HepG2 (cell line): Measurements from ENCODE around the gene TRAF4. TPM values are rescaled to one million over a fixed set of nuclear protein-coding genes. Genes with fewer than 3 reads are reported as not detected.

ENCODE experiments used
- AHDC1 ChIP-seq: sonication (generic); formaldehyde crosslinking; IDR thresholded peaks from 2 replicates; pipeline ENCODE4 v1.5.1; 2020; ENCODE audit warnings: mild to moderate bottlenecking, missing genetic modification reagents, borderline replicate concordance
- ATF6 ChIP-seq: sonication (generic); formaldehyde crosslinking; conservative IDR thresholded peaks from 2 replicates; pipeline ENCODE4 v1.4.0; 2020; ENCODE audit warnings: missing genetic modification reagents
- GZF1 ChIP-seq: sonication (generic); formaldehyde crosslinking; IDR thresholded peaks from 2 replicates; pipeline ENCODE4 v1.5.1; 2020; ENCODE audit warnings: mild to moderate bottlenecking, missing genetic modification reagents
- KLF16 ChIP-seq, 2 experiments: sonication (generic) in 1 of 2; formaldehyde crosslinking in 1 of 2; IDR thresholded peaks; 2 replicates each; pipeline versions ENCODE4 v1.6.1 to v1.8.0; 2016 to 2023; ENCODE audit warnings: missing genetic modification reagents in 2 of 2, missing compliant biosample characterization in 1 of 2
- MATR3 ChIP-seq: sonication (generic); formaldehyde crosslinking; IDR thresholded peaks from 2 replicates; pipeline ENCODE4 v1.4.0; 2020; ENCODE audit warnings: missing genetic modification reagents
- MXD4 ChIP-seq: IDR thresholded peaks from 2 replicates; pipeline ENCODE4 v1.6.1; 2016; ENCODE audit warnings: mild to moderate bottlenecking, missing biosample characterization, missing genetic modification reagents
- MXI1 ChIP-seq: IDR thresholded peaks from 3 replicates; pipeline ENCODE4 v1.6.1; 2012; ENCODE audit warnings: low read depth, low read length, inconsistent platforms, borderline replicate concordance
- MYC ChIP-seq: sonication (generic); formaldehyde crosslinking; IDR thresholded peaks from 2 replicates; pipeline ENCODE4 v1.9.0; 2021; ENCODE audit warnings: missing genetic modification reagents, borderline replicate concordance
- NFE2L1 ChIP-seq: sonication (generic); formaldehyde crosslinking; IDR thresholded peaks from 2 replicates; pipeline ENCODE4 v1.4.0; 2020; ENCODE audit warnings: missing genetic modification reagents, mild to moderate bottlenecking, borderline replicate concordance
- PHB2 ChIP-seq: fragments of 450-650 bp; IDR thresholded peaks from 2 replicates; pipeline ENCODE4 v1.6.1; 2018; ENCODE audit not compliant: partially characterized antibody
- RAD21 ChIP-seq: fragments of 450-650 bp; formaldehyde crosslinking; IDR thresholded peaks from 2 replicates; pipeline ENCODE4 v1.5.0; 2020; ENCODE audit warnings: mild to moderate bottlenecking
- SMARCC2 ChIP-seq: fragments of 450-650 bp; IDR thresholded peaks from 2 replicates; pipeline ENCODE4 v1.6.1; 2017; ENCODE audit warnings: antibody characterized with exemption, mild to moderate bottlenecking
- SPEN ChIP-seq: sonication (generic); formaldehyde crosslinking; IDR thresholded peaks from 2 replicates; pipeline ENCODE4 v1.5.1; 2020; ENCODE audit warnings: low read depth, mild to moderate bottlenecking, missing genetic modification reagents
- TIGD3 ChIP-seq: sonication (generic); formaldehyde crosslinking; IDR thresholded peaks from 2 replicates; pipeline ENCODE4 v1.5.1; 2020; ENCODE audit warnings: mild to moderate bottlenecking, missing genetic modification reagents, borderline replicate concordance
- ZBTB21 ChIP-seq: sonication (generic); formaldehyde crosslinking; IDR thresholded peaks from 2 replicates; pipeline ENCODE4 v1.4.0; 2020; ENCODE audit warnings: missing genetic modification reagents
- ZNF205 ChIP-seq: IDR thresholded peaks from 2 replicates; pipeline ENCODE4 v1.6.1; 2018; ENCODE audit warnings: missing biosample characterization, missing genetic modification reagents
- ZNF225 ChIP-seq: sonication (generic); formaldehyde crosslinking; IDR thresholded peaks from 2 replicates; pipeline ENCODE4 v1.4.0; 2020; ENCODE audit warnings: mild to moderate bottlenecking, missing genetic modification reagents
- ZNF296 ChIP-seq: sonication (generic); formaldehyde crosslinking; conservative IDR thresholded peaks from 2 replicates; pipeline ENCODE4 v1.5.0; 2020; ENCODE audit warnings: mild to moderate bottlenecking, missing genetic modification reagents
- ZNF446 ChIP-seq: sonication (generic); formaldehyde crosslinking; IDR thresholded peaks from 2 replicates; pipeline ENCODE4 v1.5.0; 2020; ENCODE audit warnings: mild to moderate bottlenecking, missing genetic modification reagents
- ZNF569 ChIP-seq: sonication (generic); formaldehyde crosslinking; IDR thresholded peaks from 2 replicates; pipeline ENCODE4 v1.5.0; 2020; ENCODE audit warnings: mild to moderate bottlenecking, missing genetic modification reagents, moderate library complexity, borderline replicate concordance
- ZNF619 ChIP-seq: sonication (generic); formaldehyde crosslinking; IDR thresholded peaks from 2 replicates; pipeline ENCODE4 v1.4.0; 2020; ENCODE audit warnings: mild to moderate bottlenecking, missing genetic modification reagents
- polyA plus RNA-seq, 8 experiments: library from polyadenylated mRNA; depleted of rRNA in 3 of 8; stranded (reverse) in 7 of 8; unstranded in 1 of 8; fragments of >200 nt; fragmentation: Illumina TruSeq in 4 of 8; extraction: Trizol in 4 of 8; gene quantifications; 2 replicates each; pipeline versions ENCODE4 v1.2.1 to v1.2.3, GENCODE V29; 2011 to 2016; ENCODE audit warnings: low read depth in 4 of 8, missing spikeins in 1 of 8, mixed read lengths in 1 of 8; ENCODE audit not compliant: insufficient read depth in 1 of 8
- total RNA-seq, 5 experiments: library from RNA; depleted of rRNA; stranded (reverse); fragments of >200 nt; fragmentation: Illumina TruSeq; extraction: Trizol; gene quantifications; 2 replicates each; pipeline ENCODE4 v1.2.3, GENCODE V29; 2016; ENCODE audit warnings: low read depth in 1 of 5

Gene TRAF4
- total and polyA plus RNA-seq, 2 of the 13 experiments (the other 11 are each of a cell fraction or from before 2014, with no cell fraction given): 86.0 to 89.9 TPM

GRCh38 chr17:28726627-28727491 lies 17.0 kb upstream of the TRAF4 start (continued):
- TF ChIP-seq ATF6 (CRISPR knock-in tag) (0 out of 2 replicates have a peak, but pooled peaks have one; percentile 41), ZNF619 (CRISPR knock-in tag) (peak; percentile 61; the same call in 1 of the 2 replicates), TIGD3 (CRISPR knock-in tag) (no peak), ZNF446 (CRISPR knock-in tag) (no peak; the same call in 1 of the 2 replicates), PHB2 (no peak), ZBTB21 (CRISPR knock-in tag) (no peak), ZNF296 (CRISPR knock-in tag) (no peak), SPEN (CRISPR knock-in tag) (peak; percentile 46; the same call in 1 of the 2 replicates), ZNF205 (CRISPR knock-in tag) (no peak; the same call in 1 of the 2 replicates), MATR3 (CRISPR knock-in tag) (no peak), MYC (CRISPR knock-in tag) (peak; percentile 87), ZNF225 (no peak), GZF1 (CRISPR knock-in tag) (no peak; the same call in 1 of the 2 replicates), KLF16 (CRISPR knock-in tag; IDR thresholded peaks at IDR 0.05) (peak in 1 of 2 experiments; percentile 64; a peak in 2 of 4 replicates), SMARCC2 (no peak), MXI1 (peak; percentile 64; the same call in 1 of the 3 replicates), AHDC1 (CRISPR knock-in tag) (no peak), NFE2L1 (CRISPR knock-in tag) (no peak), ZNF569 (CRISPR knock-in tag) (no peak), RAD21 (CRISPR knock-in tag) (peak; percentile 99), MXD4 (peak; percentile 78)
